Endothelial cell (in vitro differentiated cells): ENCODE data around the gene LRRC45. TPM values are rescaled to one million over a fixed set of nuclear protein-coding genes. Genes with fewer than 3 reads are reported as not detected.

Source experiments
- DNase-seq: peaks from one replicate; pipeline ENCODE4 v3.0.0; 2021; ENCODE audit warnings: low spot score
- H3K27ac Mint-ChIP-seq: one replicate; pipeline ENCODE4 v1.8.0; 2021; ENCODE audit warnings: mixed read lengths, inconsistent platforms; ENCODE audit not compliant: unreplicated experiment
- H3K27me3 Mint-ChIP-seq: one replicate; pipeline ENCODE4 v1.8.0; 2021; ENCODE audit warnings: mild to moderate bottlenecking, moderate library complexity, mixed read lengths, inconsistent platforms; ENCODE audit not compliant: unreplicated experiment
- H3K36me3 Mint-ChIP-seq: one replicate; pipeline ENCODE4 v1.8.0; 2021; ENCODE audit warnings: mild to moderate bottlenecking, low read depth, mixed read lengths, inconsistent platforms; ENCODE audit not compliant: unreplicated experiment
- H3K4me1 Mint-ChIP-seq: one replicate; pipeline ENCODE4 v1.8.0; 2021; ENCODE audit warnings: mild to moderate bottlenecking, mixed read lengths, inconsistent platforms; ENCODE audit not compliant: unreplicated experiment
- H3K4me3 Mint-ChIP-seq: one replicate; pipeline ENCODE4 v1.8.0; 2021; ENCODE audit warnings: mild to moderate bottlenecking, mixed read lengths, inconsistent platforms; ENCODE audit not compliant: unreplicated experiment
- H3K9me3 Mint-ChIP-seq: one replicate; pipeline ENCODE4 v1.8.0; 2021; ENCODE audit warnings: mixed read lengths, inconsistent platforms; ENCODE audit not compliant: unreplicated experiment
- total RNA-seq: library from RNA; stranded (reverse); fragmentation: NEBNext Ultra II Directional; extraction: Animal tissue kit (Norgen Biotek cat#: 25700); gene quantifications from one replicate; pipeline ENCODE4 v1.2.1, GENCODE V29; 2021; ENCODE audit not compliant: unreplicated experiment
- TF ChIP-seq, protein P1 (sequence below): fragments of 200-600 bp; sonication (generic); IDR thresholded peaks from one replicate; pipeline ENCODE4 v1.5.0; 2021; ENCODE audit warnings: antibody characterized with exemption; ENCODE audit not compliant: unreplicated experiment

The LRRC45 gene
- total RNA-seq, 1 donor from 2014 or later = 12.2 TPM

DNA sequence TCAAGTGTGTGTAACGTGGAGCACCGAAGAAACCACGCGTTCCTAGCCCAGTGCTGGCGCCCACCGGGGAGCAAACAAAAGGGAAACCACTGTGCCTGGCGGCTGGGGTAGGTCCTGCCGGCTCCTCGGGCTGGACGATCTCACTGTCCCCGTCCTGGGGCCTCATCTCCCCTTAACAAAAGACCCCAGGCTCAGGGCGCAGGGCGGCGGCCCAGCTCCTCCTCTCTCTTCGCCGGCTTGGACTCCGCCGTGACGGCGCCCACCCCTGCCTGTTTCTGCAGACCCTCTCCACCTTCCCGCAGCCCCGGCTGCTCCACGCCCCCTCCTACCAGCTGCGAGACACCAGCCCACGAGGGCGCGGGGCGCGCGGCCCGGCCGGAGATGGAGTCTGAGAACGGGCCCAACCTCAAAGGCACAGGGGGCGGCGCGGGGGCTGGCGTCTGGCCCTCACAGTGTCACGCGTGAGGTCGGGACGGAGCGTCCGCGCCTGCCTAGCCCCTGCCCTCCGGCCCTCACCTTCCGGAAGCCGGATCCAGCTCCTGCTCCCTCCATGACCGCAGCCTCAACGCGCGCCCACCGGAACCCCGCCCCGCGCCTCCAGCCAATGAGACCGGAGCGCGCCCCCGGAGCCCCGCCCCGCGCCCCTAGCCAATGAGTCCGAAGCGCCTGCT, 660 bp upstream of the LRRC45 start, which contains the start of gene CENPX:
TSS of gene CENPX (minus strand) at position 569 of the 671 bp plus-strand sequence. CDS start at position 552, 17 bp downstream.
- DNase-seq = no peak

DNA sequence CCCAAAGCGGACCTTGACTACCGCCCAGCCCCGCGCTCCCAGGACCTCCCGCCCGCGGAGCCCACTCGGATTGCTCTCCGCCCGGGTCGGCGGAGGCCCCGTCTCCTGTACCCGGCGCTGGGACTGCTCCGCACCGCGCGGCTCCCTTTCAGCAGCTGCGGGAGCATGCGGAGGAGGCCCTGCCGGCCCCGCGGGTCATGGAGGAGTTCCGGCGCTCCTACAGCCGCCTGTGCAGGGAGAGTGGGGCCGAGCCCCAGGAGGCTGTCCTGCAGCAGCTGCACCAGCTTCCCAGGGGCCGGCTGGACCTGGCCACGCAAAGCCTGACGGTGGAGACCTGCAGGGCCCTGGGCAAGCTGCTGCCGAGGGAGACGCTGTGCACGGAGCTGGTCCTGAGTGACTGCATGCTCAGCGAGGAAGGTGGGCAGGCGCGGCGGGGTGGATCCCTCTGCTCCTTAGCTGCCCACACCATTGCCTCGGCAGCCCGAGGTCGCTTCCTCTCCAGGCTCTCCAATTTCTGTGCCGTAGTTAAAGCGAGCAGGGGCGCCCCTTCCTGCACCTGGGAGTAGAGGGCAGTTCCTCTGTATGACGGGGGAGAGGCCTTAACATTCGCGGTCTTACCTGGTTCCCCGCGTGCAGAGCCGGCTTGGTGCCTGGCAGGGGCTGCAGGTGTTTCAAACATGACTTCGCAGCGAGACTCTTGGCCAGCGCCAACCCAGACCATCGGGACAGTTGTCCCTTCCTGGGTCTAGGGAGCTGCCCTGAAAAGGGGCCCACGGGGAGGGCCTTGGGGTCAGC, 539 bp downstream of the LRRC45 start:
- H3K4me3 Mint-ChIP-seq = peak overlapping the region; percentile 81
- H3K27ac Mint-ChIP-seq = no peak overlapping the region
- H3K9me3 Mint-ChIP-seq = no peaks in the 10 kb centered on the region
- TF ChIP-seq, protein P1, sequence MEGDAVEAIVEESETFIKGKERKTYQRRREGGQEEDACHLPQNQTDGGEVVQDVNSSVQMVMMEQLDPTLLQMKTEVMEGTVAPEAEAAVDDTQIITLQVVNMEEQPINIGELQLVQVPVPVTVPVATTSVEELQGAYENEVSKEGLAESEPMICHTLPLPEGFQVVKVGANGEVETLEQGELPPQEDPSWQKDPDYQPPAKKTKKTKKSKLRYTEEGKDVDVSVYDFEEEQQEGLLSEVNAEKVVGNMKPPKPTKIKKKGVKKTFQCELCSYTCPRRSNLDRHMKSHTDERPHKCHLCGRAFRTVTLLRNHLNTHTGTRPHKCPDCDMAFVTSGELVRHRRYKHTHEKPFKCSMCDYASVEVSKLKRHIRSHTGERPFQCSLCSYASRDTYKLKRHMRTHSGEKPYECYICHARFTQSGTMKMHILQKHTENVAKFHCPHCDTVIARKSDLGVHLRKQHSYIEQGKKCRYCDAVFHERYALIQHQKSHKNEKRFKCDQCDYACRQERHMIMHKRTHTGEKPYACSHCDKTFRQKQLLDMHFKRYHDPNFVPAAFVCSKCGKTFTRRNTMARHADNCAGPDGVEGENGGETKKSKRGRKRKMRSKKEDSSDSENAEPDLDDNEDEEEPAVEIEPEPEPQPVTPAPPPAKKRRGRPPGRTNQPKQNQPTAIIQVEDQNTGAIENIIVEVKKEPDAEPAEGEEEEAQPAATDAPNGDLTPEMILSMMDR = no peak
- peaks cover 2% of the 10 kb centered on the region for H3K36me3 Mint-ChIP-seq
- peaks cover 5% of the 10 kb centered on the region for H3K4me1 Mint-ChIP-seq
- peak; percentile 33 for DNase-seq
- H3K27me3 Mint-ChIP-seq = peaks cover 7% of the 10 kb centered on the region

More for the DNA sequence above, 660 bp upstream of the LRRC45 start, which contains the start of gene CENPX:
- Mint-ChIP-seq H3K36me3 (peaks cover 4% of the 10 kb centered on the region), H3K4me3 (peak within 1 kb of the TSS; percentile 91), H3K9me3 (no peaks in the 10 kb centered on the region), H3K27ac (no peak within 1 kb of the TSS), H3K27me3 (peaks cover 8% of the 10 kb centered on the region), H3K4me1 (peaks cover 5% of the 10 kb centered on the region)
- TF ChIP-seq, protein P1 = no peak

DNA sequence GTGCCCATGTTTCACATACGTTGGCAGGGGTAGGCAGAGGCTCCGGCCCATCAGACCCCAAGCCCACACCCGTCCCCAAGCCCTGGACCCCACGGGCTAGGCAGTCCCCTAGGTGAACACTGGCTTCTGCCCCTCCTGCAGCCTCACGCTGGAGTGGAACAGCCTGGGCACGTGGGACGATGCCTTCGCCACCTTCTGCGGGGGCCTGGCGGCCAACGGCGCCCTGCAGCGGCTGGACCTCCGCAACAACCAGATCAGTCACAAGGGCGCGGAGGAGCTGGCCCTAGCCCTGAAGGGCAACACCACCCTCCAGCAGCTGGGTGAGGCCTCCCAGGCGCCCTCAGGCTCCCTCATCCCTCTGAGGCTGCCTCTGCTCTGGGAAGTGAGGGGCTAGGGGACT, 1.8 kb downstream of the LRRC45 start:
- H3K4me1 Mint-ChIP-seq = peaks cover 8% of the 10 kb centered on the region
- no peak overlapping the region for H3K4me3 Mint-ChIP-seq
- no peaks in the 10 kb centered on the region for H3K36me3 Mint-ChIP-seq
- H3K27me3 Mint-ChIP-seq = peaks cover 8% of the 10 kb centered on the region
- TF ChIP-seq, protein P1 = no peak
- H3K9me3 Mint-ChIP-seq = no peaks in the 10 kb centered on the region
- no peak overlapping the region for H3K27ac Mint-ChIP-seq
- no peak for DNase-seq

DNA sequence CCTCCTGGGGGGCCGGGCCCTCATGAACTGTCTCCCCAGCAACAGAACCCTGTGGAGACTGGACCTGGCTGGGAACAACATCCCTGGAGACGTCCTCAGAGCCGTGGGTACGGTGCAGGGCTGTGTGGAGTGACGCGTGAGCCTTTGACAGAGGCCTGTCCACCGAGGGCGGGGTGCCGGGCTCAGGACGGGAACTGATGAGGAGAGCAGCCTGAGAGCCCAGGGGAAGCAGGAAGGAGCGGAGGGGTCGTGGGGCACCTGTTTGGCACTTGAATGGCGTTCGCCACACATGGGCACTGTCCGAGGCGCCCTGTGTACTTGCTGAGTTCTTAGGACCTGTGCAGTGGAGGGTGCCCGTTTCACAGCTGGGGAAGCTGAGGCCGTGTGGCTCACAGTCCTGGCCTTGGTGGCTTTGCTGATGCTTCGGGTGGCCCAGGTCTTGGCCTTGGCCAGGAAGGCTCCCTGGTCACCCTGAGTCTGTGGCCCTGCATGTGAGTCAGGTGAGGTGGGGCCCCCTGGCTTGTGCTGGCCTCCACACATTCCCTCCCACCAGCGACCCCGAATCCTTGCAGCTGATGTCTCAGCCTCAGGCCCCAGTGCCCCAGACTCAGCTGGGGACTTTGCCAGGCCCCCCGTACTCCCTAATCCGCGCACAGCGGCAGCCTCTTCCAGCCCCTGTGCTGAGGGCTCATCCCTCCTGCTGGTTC, 2.4 kb downstream of the LRRC45 start:
- no peaks in the 10 kb centered on the region for H3K9me3 Mint-ChIP-seq
- H3K4me1 Mint-ChIP-seq = peaks cover 8% of the 10 kb centered on the region
- no peak for DNase-seq
- TF ChIP-seq, protein P1 = no peak
- peaks cover 8% of the 10 kb centered on the region for H3K27me3 Mint-ChIP-seq
- no peak overlapping the region for H3K27ac Mint-ChIP-seq
- H3K36me3 Mint-ChIP-seq = no peaks in the 10 kb centered on the region
- H3K4me3 Mint-ChIP-seq = no peak overlapping the region
